Measurements from ENCODE around the gene GLB1L3.

DNA sequence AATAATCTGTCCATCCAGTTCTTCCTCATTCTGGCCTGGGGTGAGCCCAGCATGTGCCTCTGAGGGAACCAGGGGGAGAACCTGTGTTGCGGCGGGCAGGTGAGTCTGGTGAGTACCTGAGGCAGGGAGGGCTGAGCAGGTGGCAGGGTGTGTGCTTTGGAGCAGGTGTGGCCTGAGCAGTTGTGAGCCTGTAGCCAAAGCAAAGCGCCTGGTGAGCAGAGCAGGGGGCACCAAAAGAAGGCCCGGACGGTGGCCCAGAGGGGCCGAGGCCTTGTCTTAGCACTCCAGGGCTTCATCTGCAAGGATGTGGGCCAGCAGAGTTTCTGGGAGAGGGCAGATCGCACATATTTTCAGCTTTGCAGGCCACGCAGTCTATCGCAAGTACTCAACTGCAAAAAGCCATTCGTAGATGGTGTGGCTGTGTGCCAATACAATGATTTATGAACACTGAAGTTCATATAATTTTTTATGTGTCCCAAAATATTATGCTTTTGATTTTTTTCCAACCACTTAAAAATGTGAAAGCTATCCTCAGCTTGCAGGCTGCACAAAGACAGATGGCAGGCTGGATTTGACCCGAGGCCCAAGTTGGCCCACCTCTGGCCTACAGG lies 64.3 kb downstream of the GLB1L3 start:
- TF ChIP-seq EZH2phosphoT487 (IDR thresholded peaks at IDR 0.05), result no peak
- TF ChIP-seq EZH2 (IDR thresholded peaks at IDR 0.05), result no peak
- no peak for TF ChIP-seq CTCF (IDR thresholded peaks at IDR 0.05)

All from neural progenitor cell (in vitro differentiated cells).